ENCODE data around the gene RGS7.
"Not testable (repeated sequence)": the region's sequence is repeated elsewhere in the genome, so short reads cannot be mapped to it uniquely, and the experiment has no call there.

RGS7 gene

GRCh38 chr1:240914506-240914905, 442.5 kb downstream of the RGS7 start:
- TF ChIP-seq, protein P1, sequence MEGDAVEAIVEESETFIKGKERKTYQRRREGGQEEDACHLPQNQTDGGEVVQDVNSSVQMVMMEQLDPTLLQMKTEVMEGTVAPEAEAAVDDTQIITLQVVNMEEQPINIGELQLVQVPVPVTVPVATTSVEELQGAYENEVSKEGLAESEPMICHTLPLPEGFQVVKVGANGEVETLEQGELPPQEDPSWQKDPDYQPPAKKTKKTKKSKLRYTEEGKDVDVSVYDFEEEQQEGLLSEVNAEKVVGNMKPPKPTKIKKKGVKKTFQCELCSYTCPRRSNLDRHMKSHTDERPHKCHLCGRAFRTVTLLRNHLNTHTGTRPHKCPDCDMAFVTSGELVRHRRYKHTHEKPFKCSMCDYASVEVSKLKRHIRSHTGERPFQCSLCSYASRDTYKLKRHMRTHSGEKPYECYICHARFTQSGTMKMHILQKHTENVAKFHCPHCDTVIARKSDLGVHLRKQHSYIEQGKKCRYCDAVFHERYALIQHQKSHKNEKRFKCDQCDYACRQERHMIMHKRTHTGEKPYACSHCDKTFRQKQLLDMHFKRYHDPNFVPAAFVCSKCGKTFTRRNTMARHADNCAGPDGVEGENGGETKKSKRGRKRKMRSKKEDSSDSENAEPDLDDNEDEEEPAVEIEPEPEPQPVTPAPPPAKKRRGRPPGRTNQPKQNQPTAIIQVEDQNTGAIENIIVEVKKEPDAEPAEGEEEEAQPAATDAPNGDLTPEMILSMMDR (IDR thresholded peaks at IDR 0.05; ENCODE audit: low read depth, low read length): no peak
- Histone ChIP-seq H3K9me3 (no peaks in the 10 kb centered on the region), H3K4me1 (no peaks in the 10 kb centered on the region), H3K36me3 (no peaks in the 10 kb centered on the region), H3K27me3 (no peaks in the 10 kb centered on the region), H3K4me3 (ENCODE audit: low read depth, low read length) (no peak overlapping the region)
- no peak for DNase-seq

DNA sequence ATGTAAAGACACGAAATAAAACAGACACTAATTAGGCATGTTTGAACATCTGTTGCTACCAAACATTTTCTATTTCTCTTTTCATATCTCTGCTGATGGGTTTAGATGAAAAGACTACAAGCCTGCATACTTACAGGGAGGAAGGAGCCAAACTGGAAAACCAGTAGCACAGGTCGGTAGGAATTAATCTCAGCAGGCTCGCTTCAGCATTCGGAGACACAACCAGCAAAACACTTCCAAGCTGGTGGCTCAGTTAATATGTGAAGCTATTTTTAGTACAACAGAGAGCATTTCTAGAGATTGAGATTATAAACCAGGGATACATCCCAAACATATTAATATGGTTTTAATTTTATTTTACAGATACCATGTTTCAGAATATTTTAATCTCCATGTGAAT, 444.2 kb downstream of the RGS7 start:
- TF ChIP-seq, protein P1 (IDR thresholded peaks at IDR 0.05; ENCODE audit: low read depth, low read length): no peak
- no peaks in the 10 kb centered on the region for H3K36me3 ChIP-seq
- no peaks in the 10 kb centered on the region for H3K9me3 ChIP-seq
- H3K4me1 ChIP-seq: no peaks in the 10 kb centered on the region
- no peak for DNase-seq
- no peaks in the 10 kb centered on the region for H3K27me3 ChIP-seq
- no peak overlapping the region for H3K4me3 ChIP-seq (ENCODE audit: low read depth, low read length)

GRCh38 chr1:240909701-240910457, 447.1 kb downstream of the RGS7 start:
- no peaks in the 10 kb centered on the region for H3K36me3 ChIP-seq
- H3K9me3 ChIP-seq: no peaks in the 10 kb centered on the region
- no peak for DNase-seq

GRCh38 chr1:240906477-240906876, 450.5 kb downstream of the RGS7 start:
- no peaks in the 10 kb centered on the region for H3K27me3 ChIP-seq
- TF ChIP-seq, protein P1 (IDR thresholded peaks at IDR 0.05; ENCODE audit: low read depth, low read length): no peak
- H3K36me3 ChIP-seq: no peaks in the 10 kb centered on the region
- DNase-seq: no peak
- no peaks in the 10 kb centered on the region for H3K4me1 ChIP-seq
- no peak overlapping the region for H3K4me3 ChIP-seq (ENCODE audit: low read depth, low read length)
- no peaks in the 10 kb centered on the region for H3K9me3 ChIP-seq

More at GRCh38 chr1:240909701-240910457, 447.1 kb downstream of the RGS7 start:
- Histone ChIP-seq H3K4me1 (no peaks in the 10 kb centered on the region), H3K27me3 (no peaks in the 10 kb centered on the region), H3K4me3 (ENCODE audit: low read depth, low read length) (no peak overlapping the region)
- TF ChIP-seq, protein P1 (IDR thresholded peaks at IDR 0.05; ENCODE audit: low read depth, low read length): no peak

DNA sequence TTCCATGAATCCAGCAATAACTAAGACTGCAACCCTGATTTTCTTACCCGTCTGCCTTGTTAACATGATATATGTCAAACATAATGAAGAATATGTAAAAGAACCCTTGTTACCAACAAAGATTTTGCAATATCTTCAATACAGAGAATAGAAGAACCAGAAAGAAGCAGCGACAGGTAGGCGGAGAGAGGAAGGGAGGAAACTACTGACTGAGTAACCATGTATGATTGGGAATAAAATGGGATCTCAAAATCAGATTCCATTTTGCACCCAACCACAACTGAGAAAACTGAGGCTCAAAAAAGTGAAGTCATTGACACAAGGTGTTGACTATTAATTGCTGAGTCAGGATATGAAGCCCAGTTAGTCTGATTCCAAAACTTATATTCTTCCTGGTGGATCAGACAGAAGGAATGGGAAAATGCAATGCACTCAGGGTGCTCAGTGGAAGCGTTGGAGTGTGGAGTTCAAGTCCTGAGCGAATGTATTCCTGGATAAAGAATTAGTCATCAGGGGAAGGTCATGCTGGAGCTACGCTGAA, 451.7 kb downstream of the RGS7 start:
- Histone ChIP-seq H3K4me1 (no peaks in the 10 kb centered on the region), H3K36me3 (no peaks in the 10 kb centered on the region), H3K4me3 (ENCODE audit: low read depth, low read length) (no peak overlapping the region), H3K27me3 (no peaks in the 10 kb centered on the region), H3K9me3 (no peaks in the 10 kb centered on the region)
- no peak for DNase-seq
- TF ChIP-seq, protein P1 (IDR thresholded peaks at IDR 0.05; ENCODE audit: low read depth, low read length): no peak

- DNase-seq; H3K4me3 ChIP-seq (ENCODE audit: low read depth, low read length); H3K4me1 ChIP-seq; H3K27me3 ChIP-seq; H3K36me3 ChIP-seq; H3K9me3 ChIP-seq: not testable (repeated sequence)
Observed at GRCh38 chr1:240895424-240895823, 461.6 kb downstream of the RGS7 start.
